OCI-LY7 (cell line): ENCODE data around the gene GRIP1. TPM values are rescaled to one million over a fixed set of nuclear protein-coding genes. Genes with fewer than 3 reads are reported as not detected.

Experiments used
- BruUV-seq: library from RNA; stranded (reverse); fragments of 400-500 nt; replicated peaks from 2 replicates; lab custom pipeline; 2021; lab: Mats Ljungman, UMichigan
- CTCF ChIA-PET: fragments of 300-600 bp; sonication (Branson Sonifier 250); formaldehyde crosslinking; loops from one replicate; lab custom pipeline; 2022; ENCODE audit warnings: antibody characterized with exemption; ENCODE audit not compliant: unreplicated experiment; lab: Charles Lee
- POLR2A ChIA-PET: fragments of 300-600 bp; sonication (Branson Sonifier 250); formaldehyde crosslinking; loops from one replicate; lab custom pipeline; 2022; ENCODE audit warnings: antibody characterized with exemption; lab: Charles Lee
- DNase-seq: peaks from one replicate; pipeline ENCODE4 v3.0.0-alpha.2; 2015; ENCODE audit warnings: low spot score
- H2AFZ ChIP-seq: fragments of 200-600 bp; sonication (generic), shearing (Covaris generic); 2 replicates; pipeline ENCODE4 v1.6.1; 2014; ENCODE audit warnings: mild to moderate bottlenecking, antibody characterized with exemption, low read length, moderate library complexity
- H3K27ac ChIP-seq: fragments of 200-600 bp; sonication (generic); 2 replicates; pipeline ENCODE4 v1.5.1; 2014; ENCODE audit warnings: mixed run types, low read depth, mild to moderate bottlenecking, moderate library complexity, low read length, inconsistent platforms; ENCODE audit not compliant: poor library complexity, severe bottlenecking
- H3K36me3 ChIP-seq: fragments of 200-600 bp; sonication (generic); 2 replicates; pipeline ENCODE4 v1.6.1; 2014; ENCODE audit warnings: mild to moderate bottlenecking, antibody characterized with exemption, low read length, moderate library complexity, mixed read lengths; ENCODE audit not compliant: insufficient read depth
- H3K4me1 ChIP-seq: fragments of 200-600 bp; sonication (generic); 2 replicates; pipeline ENCODE4 v1.5.1; 2014; ENCODE audit warnings: mild to moderate bottlenecking, low read length; ENCODE audit not compliant: insufficient read depth, poor library complexity, severe bottlenecking
- H3K4me2 ChIP-seq: fragments of 200-600 bp; sonication (generic); 2 replicates; pipeline ENCODE4 v1.6.1; 2014; ENCODE audit warnings: mild to moderate bottlenecking, low read length
- H3K4me3 ChIP-seq: fragments of 200-600 bp; sonication (generic); 2 replicates; pipeline ENCODE4 v1.5.1; 2014; ENCODE audit warnings: mild to moderate bottlenecking, low read depth, low read length; ENCODE audit not compliant: poor library complexity, severe bottlenecking
- H3K79me2 ChIP-seq: fragments of 200-600 bp; sonication (generic); 2 replicates; pipeline ENCODE4 v1.6.1; 2016; ENCODE audit warnings: low read depth, mild to moderate bottlenecking, low read length, moderate library complexity, mixed read lengths; ENCODE audit not compliant: insufficient read depth
- H3K9me2 ChIP-seq: fragments of 200-600 bp; sonication (generic); 2 replicates; pipeline ENCODE4 v1.6.1; 2016; ENCODE audit warnings: mild to moderate bottlenecking, low read length, mixed read lengths; ENCODE audit not compliant: insufficient read depth
- H3K9me3 ChIP-seq: fragments of 200-600 bp; sonication (generic); 2 replicates; pipeline ENCODE4 v1.6.1; 2014; ENCODE audit warnings: mild to moderate bottlenecking, mixed run types, low read length, mixed read lengths
- H4K20me1 ChIP-seq: fragments of 200-600 bp; sonication (generic); 2 replicates; pipeline ENCODE4 v1.6.1; 2014; ENCODE audit warnings: mild to moderate bottlenecking, antibody characterized with exemption, low read length, moderate library complexity, mixed read lengths; ENCODE audit not compliant: insufficient read depth
- EZH2phosphoT487 ChIP-seq: fragments of 200-600 bp; sonication (generic); IDR thresholded peaks from 2 replicates; pipeline ENCODE4 v1.6.1; 2018; ENCODE audit warnings: low read depth, borderline replicate concordance, mild to moderate bottlenecking, mixed run types, antibody characterized with exemption, low read length, moderate library complexity, mixed read lengths
- intact Hi-C: fragments of 100-400 bp; cut with micrococcal nuclease; formaldehyde crosslinking; loops from one replicate; pipeline ENCODE4 v1.10.0; 2022; ENCODE audit not compliant: unreplicated experiment
- total RNA-seq, 2 experiments: library from RNA; depleted of rRNA in 1 of 2; stranded (reverse); fragments of >200 nt in 1 of 2; shearing (Covaris generic) in 1 of 2; gene quantifications; 2 replicates each; pipeline ENCODE4 v1.2.3, GENCODE V29; 2014 to 2022
- TF ChIP-seq, protein P1 (sequence below): fragments of 200-600 bp; sonication (generic); conservative IDR thresholded peaks from 2 replicates; pipeline ENCODE4 v1.5.1; 2014; ENCODE audit warnings: mild to moderate bottlenecking, antibody characterized with exemption, low read length, moderate library complexity, mixed read lengths

The GRIP1 gene
- total RNA-seq, 2 experiments from 2014 or later: 4.1 to 7.6 TPM

DNA sequence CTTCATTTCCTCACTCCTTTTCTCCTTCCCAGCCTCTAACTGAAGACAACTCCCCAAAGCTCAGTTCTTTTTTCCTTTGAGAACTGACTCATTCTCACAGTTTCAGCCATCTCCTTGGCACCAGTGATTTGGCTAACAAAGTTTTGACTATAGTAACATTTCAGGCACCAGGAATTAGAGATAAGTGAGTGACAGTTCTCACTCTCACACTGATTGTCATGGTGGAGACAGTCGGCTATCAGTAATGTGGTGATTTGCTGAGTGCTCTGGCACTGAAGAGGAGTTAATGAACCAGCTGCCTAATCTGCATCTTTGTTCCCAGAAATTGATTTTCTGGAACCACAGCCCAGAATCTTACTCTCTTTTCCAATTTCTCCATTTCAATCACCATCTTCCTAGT is 347.1 kb downstream of the GRIP1 start:
- no peak overlapping the region for H3K4me3 ChIP-seq
- H3K27ac ChIP-seq: no peak overlapping the region
- no peak overlapping the region for H2AFZ ChIP-seq
- H3K9me3 ChIP-seq: no peaks in the 10 kb centered on the region
- no peaks in the 10 kb centered on the region for H3K9me2 ChIP-seq
- no peaks in the 10 kb centered on the region for H3K79me2 ChIP-seq
- BruUV-seq: no TSS peak
- H3K36me3 ChIP-seq: no peaks in the 10 kb centered on the region
- TF ChIP-seq, protein P1, sequence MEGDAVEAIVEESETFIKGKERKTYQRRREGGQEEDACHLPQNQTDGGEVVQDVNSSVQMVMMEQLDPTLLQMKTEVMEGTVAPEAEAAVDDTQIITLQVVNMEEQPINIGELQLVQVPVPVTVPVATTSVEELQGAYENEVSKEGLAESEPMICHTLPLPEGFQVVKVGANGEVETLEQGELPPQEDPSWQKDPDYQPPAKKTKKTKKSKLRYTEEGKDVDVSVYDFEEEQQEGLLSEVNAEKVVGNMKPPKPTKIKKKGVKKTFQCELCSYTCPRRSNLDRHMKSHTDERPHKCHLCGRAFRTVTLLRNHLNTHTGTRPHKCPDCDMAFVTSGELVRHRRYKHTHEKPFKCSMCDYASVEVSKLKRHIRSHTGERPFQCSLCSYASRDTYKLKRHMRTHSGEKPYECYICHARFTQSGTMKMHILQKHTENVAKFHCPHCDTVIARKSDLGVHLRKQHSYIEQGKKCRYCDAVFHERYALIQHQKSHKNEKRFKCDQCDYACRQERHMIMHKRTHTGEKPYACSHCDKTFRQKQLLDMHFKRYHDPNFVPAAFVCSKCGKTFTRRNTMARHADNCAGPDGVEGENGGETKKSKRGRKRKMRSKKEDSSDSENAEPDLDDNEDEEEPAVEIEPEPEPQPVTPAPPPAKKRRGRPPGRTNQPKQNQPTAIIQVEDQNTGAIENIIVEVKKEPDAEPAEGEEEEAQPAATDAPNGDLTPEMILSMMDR: no peak
- no peak for TF ChIP-seq EZH2phosphoT487
- intact Hi-C loops: no loop called here
- H3K4me1 ChIP-seq: no peaks in the 10 kb centered on the region
- H3K4me2 ChIP-seq: no peak overlapping the region
- H4K20me1 ChIP-seq: no peaks in the 10 kb centered on the region
- POLR2A ChIA-PET: no interaction called here
- no peak for DNase-seq
- CTCF ChIA-PET: no interaction called here

DNA sequence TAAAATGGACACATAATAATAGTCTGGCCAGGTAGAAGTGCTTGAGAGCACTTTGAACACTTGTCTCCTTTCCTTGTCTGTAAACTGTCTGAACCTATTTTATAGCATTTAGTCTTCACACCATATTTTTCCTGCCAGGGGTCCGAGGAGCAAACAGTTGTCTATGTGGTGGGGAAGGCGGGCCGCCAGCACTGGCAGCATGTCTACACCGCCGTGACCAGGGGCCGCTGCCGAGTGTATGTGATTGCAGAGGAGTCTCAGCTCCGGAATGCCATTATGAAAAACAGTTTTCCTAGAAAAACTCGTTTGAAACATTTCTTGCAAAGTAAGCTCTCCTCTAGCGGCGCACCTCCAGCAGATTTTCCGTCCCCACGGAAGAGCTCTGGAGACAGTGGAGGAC is 347.9 kb downstream of the GRIP1 start:
- Histone ChIP-seq H3K36me3 (no peaks in the 10 kb centered on the region), H2AFZ (no peak overlapping the region), H3K9me2 (no peaks in the 10 kb centered on the region), H3K79me2 (no peaks in the 10 kb centered on the region), H3K4me2 (no peak overlapping the region), H3K9me3 (no peaks in the 10 kb centered on the region), H3K4me3 (no peak overlapping the region), H3K4me1 (no peaks in the 10 kb centered on the region), H3K27ac (no peak overlapping the region), H4K20me1 (no peaks in the 10 kb centered on the region)
- CTCF ChIA-PET: no interaction called here
- POLR2A ChIA-PET: no interaction called here
- TF ChIP-seq, protein P1: no peak
- no peak for TF ChIP-seq EZH2phosphoT487
- no peak for DNase-seq
- intact Hi-C loops: no loop called here
- no TSS peak for BruUV-seq

DNA sequence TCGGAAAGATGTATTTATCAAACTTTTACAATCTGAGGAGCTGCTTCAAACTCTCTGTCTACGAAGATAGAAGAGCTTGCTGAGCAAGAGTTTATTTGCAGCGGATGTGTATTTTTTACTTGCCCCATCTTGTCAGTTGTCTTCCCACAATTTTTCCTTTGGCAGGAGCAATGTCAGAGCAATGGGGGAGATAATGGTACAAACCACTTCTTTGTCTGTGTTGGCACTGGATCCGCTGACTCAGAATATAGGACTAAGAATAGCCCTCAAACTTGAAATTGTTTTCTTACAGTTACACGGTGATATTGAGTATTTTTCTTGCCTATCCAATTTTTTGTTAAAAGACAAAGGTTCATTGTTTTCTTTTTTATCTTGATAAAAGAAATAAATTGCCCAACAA is 348.9 kb downstream of the GRIP1 start:
- no peak overlapping the region for H3K27ac ChIP-seq
- intact Hi-C loops: no loop called here
- no peak overlapping the region for H3K4me2 ChIP-seq
- no peak for TF ChIP-seq EZH2phosphoT487
- TF ChIP-seq, protein P1: no peak
- H2AFZ ChIP-seq: no peak overlapping the region
- H3K9me3 ChIP-seq: no peaks in the 10 kb centered on the region
- DNase-seq: no peak
- H3K9me2 ChIP-seq: no peaks in the 10 kb centered on the region
- no peaks in the 10 kb centered on the region for H3K4me1 ChIP-seq
- H3K4me3 ChIP-seq: no peak overlapping the region
- no peaks in the 10 kb centered on the region for H3K79me2 ChIP-seq
- POLR2A ChIA-PET: interaction anchor here (0.5 kb wide), 1 partner anchor 379 kb away, joined by 3 read pairs; no protein-coding TSS in a partner anchor
- H4K20me1 ChIP-seq: no peaks in the 10 kb centered on the region
- CTCF ChIA-PET: no interaction called here
- BruUV-seq: no TSS peak
- H3K36me3 ChIP-seq: peaks cover 4% of the 10 kb centered on the region; the same call in 1 of the 2 replicates
